GM12865 (cell line): ENCODE measurements around the gene STRN4.
A peak's percentile ranks its signal among the peaks of the same experiment; 100 is the strongest.

ENCODE experiments used
- DNase-seq: peaks from one replicate; pipeline ENCODE4 v3.0.0; 2010; ENCODE audit warnings: low read depth
- H3K4me3 ChIP-seq: 2 replicates; pipeline ENCODE4 v1.5.1; 2011; ENCODE audit warnings: mild to moderate bottlenecking, low read depth, low read length, control low read depth
- CTCF ChIP-seq: IDR thresholded peaks from 2 replicates; pipeline ENCODE4 v1.5.1; 2011; ENCODE audit warnings: low read length, control low read depth, low read depth, inconsistent platforms; ENCODE audit not compliant: insufficient read depth; ENCODE audit errors: missing control alignments

The STRN4 gene

GRCh38 chr19:46753420-46754155 is 7.3 kb upstream of the STRN4 start:
- peak; percentile 71 for TF ChIP-seq CTCF
- DNase-seq, result peak; percentile 76
- H3K4me3 ChIP-seq, result no peak overlapping the region

- peak; percentile 81 for DNase-seq
- H3K4me3 ChIP-seq, result no peak overlapping the region
- TF ChIP-seq CTCF, result peak; percentile 84
These were observed 2.3 kb upstream of the STRN4 start for GRCh38 chr19:46748325-46749109.

DNA sequence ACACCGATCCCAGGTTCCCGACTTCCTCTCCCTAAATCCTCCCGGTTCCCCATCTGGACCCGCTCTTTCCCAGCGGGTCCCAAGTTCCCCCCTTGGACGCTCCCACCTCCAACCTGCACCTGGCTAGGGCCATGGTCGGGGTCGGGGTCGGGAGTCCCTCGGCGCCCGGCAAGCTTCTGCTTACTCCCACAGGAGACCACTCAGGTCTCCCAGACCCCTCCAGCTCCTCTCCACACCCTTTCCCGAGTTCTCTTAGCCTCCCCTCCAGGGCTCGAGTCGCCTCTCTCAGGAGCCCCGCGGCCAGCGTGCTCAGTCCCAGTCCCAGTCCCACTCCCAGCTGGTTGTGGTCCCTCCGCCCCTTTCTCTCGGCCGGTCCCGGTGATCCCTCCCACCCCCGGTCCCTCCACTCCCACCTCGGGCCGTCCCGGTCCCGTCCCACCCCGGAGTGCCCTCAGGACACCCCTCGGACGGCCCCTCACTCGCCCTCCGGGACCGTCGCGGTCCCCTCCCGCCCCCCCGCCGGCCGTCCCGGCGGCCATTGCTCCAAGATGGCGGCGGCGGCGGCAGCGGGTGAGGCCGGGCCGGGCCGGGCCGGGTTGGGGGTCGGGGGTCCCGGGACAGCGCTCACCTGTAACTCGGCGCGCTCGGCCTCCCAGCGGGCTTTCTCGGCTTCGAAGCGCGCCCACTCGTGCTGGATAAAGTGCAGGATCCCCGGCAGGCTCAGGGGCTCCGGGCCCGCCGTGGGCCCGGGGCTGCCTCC is 549 bp downstream of the STRN4 start, which contains the start of gene FKRP:
TSS of gene FKRP (plus strand) at position 537 of the 760 bp plus-strand sequence. CDS start 9,394 bp downstream, outside the sequence.
- no peak for TF ChIP-seq CTCF
- no peak for DNase-seq
- peak within 1 kb of the TSS; percentile 99 for H3K4me3 ChIP-seq

GRCh38 chr19:46745030-46745429 is 1.2 kb downstream of the STRN4 start:
- no peak for TF ChIP-seq CTCF
- DNase-seq, result no peak
- H3K4me3 ChIP-seq, result peak overlapping the region; percentile 99

- no peak for DNase-seq
- no peak overlapping the region for H3K4me3 ChIP-seq
- no peak for TF ChIP-seq CTCF
These were observed 2.1 kb downstream of the STRN4 start for GRCh38 chr19:46744005-46744691.

- no peak overlapping the region for H3K4me3 ChIP-seq
- no peak for DNase-seq
- TF ChIP-seq CTCF, result no peak
These were observed 3.2 kb downstream of the STRN4 start for GRCh38 chr19:46742926-46743480.
